GM19193 (cell line): ENCODE results near the gene RPRM.

Source experiments
- POLR2A ChIP-seq: IDR thresholded peaks from 4 replicates; pipeline ENCODE4 v1.6.1; 2011; ENCODE audit not compliant: insufficient read depth, insufficient read length; ENCODE audit errors: extremely low read depth

The RPRM gene

GRCh38 chr2:153470867-153471266 is 7.7 kb downstream of the RPRM start:
- no peak for TF ChIP-seq POLR2A

DNA sequence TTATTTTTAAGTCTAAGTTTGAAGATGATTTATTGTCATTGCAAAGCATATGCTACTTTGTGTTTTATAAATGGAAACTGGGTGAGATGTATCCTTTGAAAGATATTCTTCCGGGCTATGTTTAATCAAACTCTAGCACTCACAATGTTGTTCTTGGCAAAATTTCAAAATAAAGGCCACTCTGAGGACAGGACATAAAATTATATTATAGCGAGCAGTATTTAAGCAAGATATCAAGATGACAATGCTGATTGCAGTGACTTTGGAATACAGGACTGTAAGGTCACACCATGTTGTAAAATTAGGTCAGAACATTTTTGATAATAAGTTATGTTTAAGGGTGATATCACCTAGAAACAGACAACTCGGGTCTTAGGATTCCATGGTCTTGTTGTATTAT is 14.2 kb downstream of the RPRM start:
- TF ChIP-seq POLR2A, result no peak

DNA sequence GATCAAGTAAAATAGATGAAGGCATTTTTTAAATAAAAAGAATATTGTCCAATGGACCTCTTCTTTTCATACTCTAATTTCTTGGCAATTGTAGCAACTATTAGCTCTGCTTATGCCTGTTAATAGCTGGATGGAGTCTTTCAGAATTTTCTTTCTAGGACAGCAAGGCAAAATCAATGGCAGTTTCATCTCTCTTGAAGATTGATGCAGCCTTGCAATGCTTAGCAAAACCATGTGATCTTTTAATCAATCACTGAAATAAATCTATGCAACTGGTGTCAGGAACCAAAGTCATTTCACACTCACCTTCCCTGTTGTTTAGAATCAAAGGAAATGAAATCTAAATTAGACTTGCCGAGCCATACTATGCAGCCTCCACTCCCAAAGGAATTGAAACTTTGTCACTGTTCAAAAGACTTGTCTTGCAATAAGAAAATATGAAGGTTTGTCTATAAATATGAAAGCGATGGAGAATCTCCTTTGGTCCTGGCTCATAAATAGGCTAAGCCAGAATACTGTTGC is 16.2 kb downstream of the RPRM start:
- TF ChIP-seq POLR2A, result no peak

DNA sequence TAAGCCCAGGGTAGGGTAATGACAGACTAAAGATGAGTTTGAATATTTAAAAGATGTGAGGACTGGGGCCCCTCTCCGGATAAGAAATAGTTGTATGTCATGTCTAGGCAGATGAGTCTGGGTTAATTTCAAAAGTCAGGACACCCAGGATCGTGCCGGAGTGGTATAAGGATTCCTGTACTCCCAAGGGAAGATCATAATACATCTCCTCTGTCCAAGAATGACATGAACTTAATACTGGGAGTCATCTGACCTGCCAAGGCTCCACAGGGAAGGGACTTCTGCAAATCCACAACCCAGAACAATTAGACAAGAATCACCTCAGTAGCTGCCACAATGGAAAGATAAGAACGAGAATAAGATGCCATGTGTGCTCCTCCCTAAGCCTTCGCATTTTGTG is 17.1 kb downstream of the RPRM start:
- no peak for TF ChIP-seq POLR2A

GRCh38 chr2:153455861-153456260 is 22.7 kb downstream of the RPRM start:
- no peak for TF ChIP-seq POLR2A

DNA sequence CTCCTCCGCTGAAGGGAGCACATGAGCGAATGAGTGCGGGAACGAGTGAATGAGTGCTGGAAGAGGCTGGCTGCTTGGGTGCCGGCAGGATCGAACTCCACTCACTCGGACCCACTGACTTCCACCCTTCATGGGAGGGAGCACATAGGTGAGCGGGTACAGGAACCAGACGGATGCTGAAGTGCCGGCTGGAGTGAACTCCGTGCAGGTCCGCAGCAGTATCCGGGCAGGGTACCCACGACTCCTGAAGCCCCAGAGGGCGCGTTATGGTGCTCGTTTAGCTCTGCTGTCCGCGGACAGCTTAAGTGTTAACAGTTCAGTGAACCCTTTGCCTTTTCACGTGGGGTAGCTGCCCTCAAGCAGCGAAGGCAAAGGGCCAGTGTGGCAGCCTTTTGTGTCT is 23.2 kb downstream of the RPRM start:
- no peak for TF ChIP-seq POLR2A

DNA sequence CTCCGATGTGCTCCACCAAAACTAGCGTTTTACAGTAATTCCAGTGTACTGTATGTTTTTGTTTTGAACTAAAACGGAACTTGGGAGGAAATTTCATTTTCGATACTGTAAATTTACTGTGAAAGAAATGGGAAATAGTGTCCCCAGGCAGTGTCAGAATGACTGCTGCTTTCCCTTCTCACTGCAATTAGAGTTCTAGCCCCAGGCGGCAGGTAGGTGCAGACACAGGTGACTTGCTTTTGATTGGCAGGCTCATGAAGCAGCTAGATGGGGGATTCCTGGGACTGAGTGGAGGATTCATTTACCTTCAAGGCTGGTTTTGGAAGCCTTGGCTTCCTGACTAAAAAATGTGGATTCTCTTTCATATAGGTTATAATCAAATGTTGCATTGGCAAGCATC is 27.0 kb downstream of the RPRM start:
- no peak for TF ChIP-seq POLR2A

GRCh38 chr2:153443106-153443505 is 35.5 kb downstream of the RPRM start:
- no peak for TF ChIP-seq POLR2A

DNA sequence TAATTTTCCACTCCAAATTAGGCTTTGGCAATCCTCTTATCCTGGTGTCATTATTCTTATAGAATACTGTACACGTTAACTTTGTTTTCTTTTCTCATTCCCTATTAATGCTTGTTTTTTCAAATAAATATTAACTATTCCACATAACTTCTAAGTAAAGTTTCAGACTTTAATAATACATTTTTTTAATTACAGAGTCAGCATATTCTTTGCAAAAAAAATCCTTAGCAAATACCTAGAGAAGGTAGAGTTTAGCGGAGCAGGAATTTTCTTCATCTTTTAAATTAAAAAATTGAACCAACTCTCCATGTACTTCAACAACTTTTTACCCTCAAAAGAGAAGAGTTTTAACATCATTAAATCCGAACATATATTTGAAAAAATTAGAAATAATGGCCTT is 45.2 kb downstream of the RPRM start:
- TF ChIP-seq POLR2A, result no peak

DNA sequence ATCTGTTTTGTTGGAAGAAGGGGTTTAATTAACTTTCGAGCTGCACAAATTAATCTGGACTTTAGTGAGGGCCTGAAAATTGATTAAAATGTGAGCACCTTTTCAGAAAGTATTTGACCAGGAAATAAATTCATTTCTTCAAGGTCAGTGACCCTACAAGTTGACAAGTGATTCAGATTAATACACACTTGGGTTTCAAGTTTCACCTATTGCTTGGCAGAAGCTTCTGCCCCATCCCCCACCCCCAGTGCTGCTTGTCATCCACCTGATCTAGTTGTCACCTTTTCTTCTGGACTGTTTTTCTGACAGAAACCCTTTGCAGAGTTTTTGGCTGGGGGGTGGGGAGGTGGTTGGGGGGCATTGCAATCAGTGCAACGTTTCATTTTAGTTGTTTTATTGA is 46.2 kb downstream of the RPRM start:
- TF ChIP-seq POLR2A, result no peak

DNA sequence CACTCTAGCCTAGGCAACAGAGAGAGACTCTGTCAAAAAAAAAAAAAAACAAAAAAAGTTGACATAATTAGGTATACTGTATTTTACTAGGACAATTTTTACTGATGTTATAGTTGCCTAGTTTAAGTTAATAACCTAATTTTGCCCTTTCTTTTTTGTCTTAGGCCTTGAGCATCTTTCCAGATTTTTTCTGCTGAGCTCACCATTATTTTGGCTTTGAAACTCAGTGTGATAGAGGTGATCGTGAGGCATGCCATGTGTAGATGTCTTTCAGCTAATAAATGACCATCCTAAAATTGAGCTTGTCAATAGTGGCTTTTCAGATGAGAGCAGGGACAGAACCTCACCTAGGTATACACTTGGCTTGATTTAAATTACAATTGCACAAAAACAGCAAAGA is 47.4 kb downstream of the RPRM start:
- TF ChIP-seq POLR2A, result no peak
